ENCODE measurements around the gene CSNK1G1.

- TF ChIP-seq POLR2A (IDR thresholded peaks at IDR 0.05; ENCODE audit: low read depth, low read length), result no peak
- TF ChIP-seq POLR2AphosphoS5 (IDR thresholded peaks at IDR 0.05; ENCODE audit: low read depth, low read length), result no peak
These were observed 14.0 kb downstream of the CSNK1G1 start for GRCh38 chr15:64341961-64342360.
